Caco-2 (cell line): ENCODE results near the gene OGFOD3. TPM values are rescaled to one million over a fixed set of nuclear protein-coding genes. Genes with fewer than 3 reads are reported as not detected.

Source experiments
- BruUV-seq: library from RNA; stranded (reverse); fragments of 400-500 nt; replicated peaks from 2 replicates; lab custom pipeline; 2021; lab: Mats Ljungman, UMichigan
- CTCF ChIA-PET: fragments of 300-600 bp; sonication (Branson Sonifier 250); formaldehyde crosslinking; loops from one replicate; lab custom pipeline; 2022; ENCODE audit warnings: antibody characterized with exemption; lab: Charles Lee
- POLR2A ChIA-PET: fragments of 300-600 bp; sonication (Branson Sonifier 250); formaldehyde crosslinking; loops from one replicate; lab custom pipeline; 2022; ENCODE audit warnings: antibody characterized with exemption; lab: Charles Lee
- DNase-seq, 2 experiments: peaks; one replicate each; pipeline versions ENCODE4 v3.0.0 to v3.0.0-alpha.2; 2020 to 2022
- H3K27me3 ChIP-seq: replicated peaks from 2 replicates; pipeline ENCODE4 v1.6.0; 2011; ENCODE audit warnings: low read length; ENCODE audit not compliant: control insufficient read depth, insufficient read depth
- H3K36me3 ChIP-seq: 2 replicates; pipeline ENCODE4 v1.5.1; 2011; ENCODE audit warnings: low read length; ENCODE audit not compliant: control insufficient read depth, insufficient read depth
- H3K4me1 ChIP-seq: fragments of 250-450 bp; sonication (Bioruptor Pico); 2 replicates; pipeline ENCODE4 v1.5.1; 2020; ENCODE audit warnings: mild to moderate bottlenecking
- H3K4me3 ChIP-seq: 2 replicates; pipeline ENCODE4 v1.5.1; 2011; ENCODE audit warnings: low read depth, mild to moderate bottlenecking, control low read depth, low read length
- H3K9me3 ChIP-seq: fragments of 250-450 bp; sonication (Bioruptor Pico); 2 replicates; pipeline ENCODE4 v1.5.1; 2020; ENCODE audit warnings: mild to moderate bottlenecking, moderate library complexity
- H3K27ac Mint-ChIP-seq: one replicate; pipeline ENCODE4 v1.8.0; 2022; ENCODE audit warnings: mixed read lengths; ENCODE audit not compliant: unreplicated experiment
- H3K27me3 Mint-ChIP-seq: one replicate; pipeline ENCODE4 v1.8.0; 2022; ENCODE audit warnings: mixed read lengths; ENCODE audit not compliant: insufficient read depth, unreplicated experiment
- H3K36me3 Mint-ChIP-seq: one replicate; pipeline ENCODE4 v1.8.0; 2022; ENCODE audit warnings: mild to moderate bottlenecking, mixed read lengths; ENCODE audit not compliant: insufficient read depth, unreplicated experiment
- H3K4me1 Mint-ChIP-seq: one replicate; pipeline ENCODE4 v1.8.0; 2022; ENCODE audit warnings: low read depth, mixed read lengths; ENCODE audit not compliant: unreplicated experiment
- H3K4me3 Mint-ChIP-seq: one replicate; pipeline ENCODE4 v1.8.0; 2022; ENCODE audit warnings: mild to moderate bottlenecking, moderate library complexity, mixed read lengths; ENCODE audit not compliant: unreplicated experiment
- H3K9me3 Mint-ChIP-seq: one replicate; pipeline ENCODE4 v1.8.0; 2022; ENCODE audit warnings: mixed read lengths; ENCODE audit not compliant: unreplicated experiment
- CTCF ChIP-seq, 2 experiments: fragments of 200-600 bp in 1 of 2; IDR thresholded peaks; 1 replicate in 1 of 2; 2 replicates in 1 of 2; pipeline versions ENCODE4 v1.5.1 to v1.8.0; 2011 to 2022; ENCODE audit warnings: antibody characterized with exemption in 1 of 2, control low read depth in 1 of 2, inconsistent platforms in 1 of 2, low read depth in 1 of 2, low read length in 1 of 2, mild to moderate bottlenecking in 1 of 2, moderate library complexity in 1 of 2; ENCODE audit not compliant: insufficient read depth in 1 of 2, severe bottlenecking in 1 of 2, unreplicated experiment in 1 of 2
- intact Hi-C: fragments of 100-400 bp; cut with micrococcal nuclease; formaldehyde crosslinking; loops from one replicate; pipeline ENCODE4 v1.10.0; 2022; ENCODE audit not compliant: unreplicated experiment
- total RNA-seq: library from RNA; stranded (reverse); gene quantifications from 2 replicates; pipeline ENCODE4 v1.2.3, GENCODE V29; 2022

The OGFOD3 gene
- total RNA-seq, 1 experiment from 2014 or later = 51.2 TPM

GRCh38 chr17:82344175-82344907 lies 74.0 kb downstream of the OGFOD3 start:
- intact Hi-C loops = no loop called here
- peaks cover 28% of the 10 kb centered on the region for H3K4me1 ChIP-seq
- TF ChIP-seq CTCF (IDR thresholded peaks at IDR 0.05; ENCODE audit: insufficient read depth in 1 of 2, low read depth in 1 of 2, low read length in 1 of 2, severe bottlenecking in 1 of 2, unreplicated experiment in 1 of 2) = no peak

GRCh38 chr17:82343560-82343959 lies 74.8 kb downstream of the OGFOD3 start:
- peaks cover 32% of the 10 kb centered on the region for H3K4me1 ChIP-seq
- no peaks in the 10 kb centered on the region for H3K36me3 ChIP-seq
- no peak overlapping the region for H3K4me3 Mint-ChIP-seq
- no peaks in the 10 kb centered on the region for H3K36me3 Mint-ChIP-seq
- no TSS peak for BruUV-seq
- no peak overlapping the region for H3K27ac Mint-ChIP-seq
- H3K4me1 Mint-ChIP-seq = peaks cover 10% of the 10 kb centered on the region
- CTCF ChIA-PET = interaction anchor here (0.6 to 1.6 kb wide), 4 partner anchors 8 to 570 kb away, joined by 3 to 6 read pairs (median 4); no protein-coding TSS in a partner anchor
- H3K27me3 ChIP-seq = no peaks in the 10 kb centered on the region
- TF ChIP-seq CTCF (IDR thresholded peaks at IDR 0.05; ENCODE audit: insufficient read depth in 1 of 2, low read depth in 1 of 2, low read length in 1 of 2, severe bottlenecking in 1 of 2, unreplicated experiment in 1 of 2) = no peak
- H3K9me3 ChIP-seq = no peaks in the 10 kb centered on the region
- intact Hi-C loops = no loop called here
- no peaks in the 10 kb centered on the region for H3K9me3 Mint-ChIP-seq
- H3K4me3 ChIP-seq = no peak overlapping the region
- POLR2A ChIA-PET = no interaction called here
- no peak for DNase-seq
- H3K27me3 Mint-ChIP-seq = no peaks in the 10 kb centered on the region

More at GRCh38 chr17:82344175-82344907, 74.0 kb downstream of the OGFOD3 start:
- Histone ChIP-seq H3K36me3 (no peaks in the 10 kb centered on the region), H3K27me3 (no peaks in the 10 kb centered on the region), H3K9me3 (no peaks in the 10 kb centered on the region), H3K4me3 (no peak overlapping the region)
- DNase-seq = no peak
- H3K36me3 Mint-ChIP-seq = no peaks in the 10 kb centered on the region
- BruUV-seq = no TSS peak
- ChIA-PET POLR2A (no interaction called here), CTCF (interaction anchor here (0.6 to 1.6 kb wide), 3 partner anchors 9 to 13 kb away, joined by 4 to 6 read pairs (median 5); no protein-coding TSS in a partner anchor)
- no peak overlapping the region for H3K27ac Mint-ChIP-seq
- peaks cover 14% of the 10 kb centered on the region for H3K4me1 Mint-ChIP-seq
- no peaks in the 10 kb centered on the region for H3K9me3 Mint-ChIP-seq
- no peaks in the 10 kb centered on the region for H3K27me3 Mint-ChIP-seq
- no peak overlapping the region for H3K4me3 Mint-ChIP-seq

GRCh38 chr17:82342361-82343079 lies 75.9 kb downstream of the OGFOD3 start:
- no peaks in the 10 kb centered on the region for H3K9me3 ChIP-seq
- no peaks in the 10 kb centered on the region for H3K9me3 Mint-ChIP-seq
- peaks cover 37% of the 10 kb centered on the region for H3K4me1 ChIP-seq
- no peaks in the 10 kb centered on the region for H3K27me3 Mint-ChIP-seq
- H3K4me3 ChIP-seq = no peak overlapping the region
- DNase-seq = no peak
- CTCF ChIA-PET = no interaction called here
- peaks cover 14% of the 10 kb centered on the region for H3K4me1 Mint-ChIP-seq
- no peak overlapping the region for H3K4me3 Mint-ChIP-seq
- POLR2A ChIA-PET = no interaction called here
- intact Hi-C loops = no loop called here
- H3K27me3 ChIP-seq = no peaks in the 10 kb centered on the region
- no peaks in the 10 kb centered on the region for H3K36me3 ChIP-seq
- TF ChIP-seq CTCF (IDR thresholded peaks at IDR 0.05; ENCODE audit: insufficient read depth in 1 of 2, low read depth in 1 of 2, low read length in 1 of 2, severe bottlenecking in 1 of 2, unreplicated experiment in 1 of 2) = no peak
- no peak overlapping the region for H3K27ac Mint-ChIP-seq
- no peaks in the 10 kb centered on the region for H3K36me3 Mint-ChIP-seq
- BruUV-seq = no TSS peak
